Activated CD4-positive, CD25-positive, alpha-beta regulatory T cell (primary cell): Measurements from ENCODE around the gene SHISA7.
"Not testable (repeated sequence)": the region's sequence is repeated elsewhere in the genome, so short reads cannot be mapped to it uniquely, and the experiment has no call there.

ENCODE experiments used
- DNase-seq, 4 experiments: peaks; one replicate each; lab custom pipeline; 2025; lab: John Stamatoyannopoulos, UW

SHISA7 gene

GRCh38 chr19:55463583-55464031, 20.5 kb upstream of the SHISA7 start:
- no peak for DNase-seq

GRCh38 chr19:55462722-55463121, 19.6 kb upstream of the SHISA7 start:
- DNase-seq, result no peak

GRCh38 chr19:55461974-55462626, 19.0 kb upstream of the SHISA7 start:
- DNase-seq, result no peak

- DNase-seq, result peak; percentile 100
Measured at GRCh38 chr19:55461259-55461973, 18.3 kb upstream of the SHISA7 start, which contains the start of gene ISOC2. ISOC2 (minus strand) TSS chr19:55461642; CDS start chr19:55456486, 5,156 bp downstream.

DNA sequence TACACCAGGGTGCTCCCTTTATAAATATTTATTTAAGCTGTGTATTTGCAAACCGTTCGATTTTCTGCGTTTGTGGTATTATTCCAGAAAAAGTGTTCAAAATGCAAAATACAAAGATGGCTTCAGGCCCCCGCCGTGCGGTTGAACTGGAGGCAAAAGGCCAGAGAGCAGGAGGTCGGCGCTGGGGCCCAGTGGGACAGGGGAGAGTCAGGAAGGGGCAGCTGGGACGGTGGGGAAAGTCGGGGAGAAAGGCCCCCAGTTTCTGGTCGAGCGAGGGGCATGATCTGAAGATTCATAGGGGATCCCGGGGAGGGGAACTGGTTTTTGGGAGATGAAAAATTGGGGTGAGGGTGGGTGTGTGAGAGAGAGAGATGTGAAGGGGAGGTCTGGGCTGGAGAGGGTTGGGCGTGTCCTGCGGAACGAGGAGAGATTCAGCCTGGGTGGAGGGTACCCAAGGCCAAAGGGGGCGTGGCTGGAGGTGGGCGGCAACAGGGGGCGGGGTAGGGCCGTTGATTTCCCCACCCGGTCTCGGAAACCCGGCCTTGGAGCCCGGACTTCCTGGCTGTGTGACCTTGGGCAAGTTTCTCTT, 17.7 kb upstream of the SHISA7 start:
- no peak for DNase-seq

GRCh38 chr19:55459950-55460657, 17.0 kb upstream of the SHISA7 start:
- no peak for DNase-seq

DNA sequence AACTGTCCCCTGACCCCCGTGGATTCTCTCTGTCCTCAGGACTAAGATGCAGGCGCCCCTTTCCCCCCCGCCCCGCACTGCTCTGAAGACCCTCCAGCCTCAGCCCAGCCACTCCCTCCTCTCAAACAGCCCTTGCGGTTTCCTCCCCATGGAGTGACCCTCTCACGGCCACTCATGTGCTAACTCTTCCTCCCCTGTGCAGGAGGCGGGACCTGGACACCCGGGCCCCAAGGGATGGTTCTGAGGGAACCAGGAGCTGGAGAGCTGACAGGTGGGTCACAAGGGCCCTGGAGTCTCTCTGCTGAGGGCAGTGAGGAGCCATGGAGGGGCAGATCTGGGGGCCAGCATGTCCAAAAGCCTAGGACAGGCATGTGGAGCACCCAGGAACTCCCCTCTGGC, 16.4 kb upstream of the SHISA7 start:
- no peak for DNase-seq

DNA sequence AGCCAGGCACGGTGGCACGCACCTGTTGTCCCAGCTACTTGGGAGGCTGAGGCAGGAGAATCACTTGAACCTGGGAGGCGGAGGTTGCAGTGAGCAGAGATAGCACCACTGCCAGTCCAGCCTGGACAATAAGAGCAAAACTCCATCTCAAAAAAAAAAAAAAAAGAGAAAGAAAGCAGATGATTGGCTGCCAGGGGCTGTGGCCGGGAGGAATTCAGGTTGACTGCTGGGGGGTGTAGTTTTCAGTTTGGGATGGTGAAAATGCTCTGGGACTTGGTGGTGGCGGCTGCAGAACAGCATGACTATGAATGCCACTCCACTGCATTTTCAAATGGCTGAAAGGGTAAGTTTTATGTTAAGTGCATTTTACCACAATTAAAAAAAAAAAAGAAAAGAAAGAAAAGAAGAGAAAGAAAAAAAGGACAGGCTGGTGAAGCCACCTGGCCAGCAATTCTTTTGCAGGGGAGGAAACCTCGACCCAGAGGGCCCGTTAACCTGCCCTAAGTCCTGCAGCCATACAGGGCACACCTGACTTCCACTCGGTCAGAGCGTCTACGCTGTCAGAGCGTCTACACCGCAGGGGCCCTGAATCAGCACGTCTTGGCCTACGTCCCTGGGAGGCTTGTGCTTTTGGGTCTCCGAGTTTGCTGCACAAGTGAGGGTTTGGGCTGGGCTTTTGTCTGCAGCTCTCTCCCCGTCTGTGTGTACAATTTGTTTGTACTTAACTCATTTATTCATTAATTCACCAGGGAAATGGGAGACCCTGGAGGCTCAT, 14.8 kb upstream of the SHISA7 start:
- DNase-seq, result no peak

DNA sequence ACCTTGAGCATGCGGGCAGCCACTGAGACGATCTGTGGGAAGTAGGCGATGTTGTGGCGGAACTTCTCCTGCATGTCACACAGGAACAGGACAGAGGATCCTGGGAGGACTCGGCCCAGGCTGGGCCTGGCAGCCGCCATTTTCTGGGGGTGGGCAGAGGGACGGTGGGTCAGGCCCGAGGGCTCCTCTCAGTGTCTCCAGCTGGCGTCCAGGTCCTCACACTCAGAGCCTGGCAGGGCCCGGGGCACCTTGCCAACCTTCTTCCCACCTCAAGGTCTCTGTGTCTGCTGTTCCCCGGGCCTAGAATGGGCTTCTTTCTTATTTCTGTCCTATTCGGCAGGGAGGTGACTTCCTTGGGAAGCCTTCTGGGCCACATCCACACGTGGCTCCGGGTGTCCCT, 13.2 kb upstream of the SHISA7 start:
- no peak for DNase-seq

GRCh38 chr19:55455576-55456235, 12.6 kb upstream of the SHISA7 start:
- no peak for DNase-seq

DNA sequence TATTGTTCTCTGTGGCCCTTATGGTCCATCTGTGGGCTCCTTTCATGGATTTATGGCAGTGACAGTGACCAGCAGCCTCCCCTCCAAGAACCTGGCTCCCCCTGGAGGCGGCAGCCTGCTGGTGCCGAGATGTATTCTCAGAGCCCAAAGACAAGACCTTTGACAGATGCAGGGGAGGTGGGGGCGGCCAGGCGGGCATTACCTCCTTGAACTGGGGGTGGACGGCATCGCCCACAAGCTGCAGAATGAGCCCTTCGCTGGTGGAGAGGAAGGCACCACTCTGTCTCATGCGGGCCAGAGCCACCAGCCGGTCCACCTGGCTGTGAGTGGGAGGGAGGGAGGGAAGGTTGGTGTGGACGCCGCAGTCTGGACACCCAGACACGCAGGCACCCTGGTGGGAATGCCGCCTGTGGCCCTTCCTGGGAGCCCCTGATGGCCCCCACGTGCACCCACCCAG, 11.7 kb upstream of the SHISA7 start:
- DNase-seq, result peak in 1 of 4 experiments; percentile 22

DNA sequence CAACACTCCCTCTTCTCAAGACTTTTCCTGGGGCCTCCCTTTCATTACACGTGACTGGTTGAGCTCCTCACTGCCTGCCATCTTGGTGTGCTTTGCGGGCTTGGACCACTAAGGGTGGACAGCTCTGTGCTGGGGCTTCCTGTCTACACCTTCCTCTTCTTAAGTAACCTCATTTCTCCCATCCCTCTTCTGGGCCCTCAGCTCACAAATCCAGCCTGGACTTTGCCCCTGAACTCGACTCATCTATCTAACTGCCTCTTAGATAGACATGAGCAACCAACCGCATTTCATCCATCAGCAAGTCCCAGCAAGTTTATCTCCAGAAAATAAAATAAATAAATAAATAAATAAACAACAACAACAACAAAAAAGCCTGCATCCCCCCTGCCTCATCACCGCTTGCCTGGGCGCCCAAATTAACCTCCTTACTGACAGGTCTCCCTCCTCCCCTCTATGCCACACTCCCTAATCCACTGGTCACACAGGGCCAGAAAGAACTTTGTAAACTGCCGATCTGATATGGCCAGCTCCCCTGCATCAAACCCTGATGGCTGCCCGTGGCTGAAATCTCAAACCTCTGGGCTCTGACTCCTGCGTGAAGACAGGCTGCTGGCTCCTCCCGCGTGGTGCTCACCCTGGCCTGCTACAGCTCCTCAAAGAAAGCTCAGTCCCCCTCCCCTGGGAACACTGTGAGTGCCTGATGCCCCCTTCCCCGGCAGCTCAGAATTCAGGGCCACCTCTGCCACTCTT, 10.6 kb upstream of the SHISA7 start:
- no peak for DNase-seq

DNA sequence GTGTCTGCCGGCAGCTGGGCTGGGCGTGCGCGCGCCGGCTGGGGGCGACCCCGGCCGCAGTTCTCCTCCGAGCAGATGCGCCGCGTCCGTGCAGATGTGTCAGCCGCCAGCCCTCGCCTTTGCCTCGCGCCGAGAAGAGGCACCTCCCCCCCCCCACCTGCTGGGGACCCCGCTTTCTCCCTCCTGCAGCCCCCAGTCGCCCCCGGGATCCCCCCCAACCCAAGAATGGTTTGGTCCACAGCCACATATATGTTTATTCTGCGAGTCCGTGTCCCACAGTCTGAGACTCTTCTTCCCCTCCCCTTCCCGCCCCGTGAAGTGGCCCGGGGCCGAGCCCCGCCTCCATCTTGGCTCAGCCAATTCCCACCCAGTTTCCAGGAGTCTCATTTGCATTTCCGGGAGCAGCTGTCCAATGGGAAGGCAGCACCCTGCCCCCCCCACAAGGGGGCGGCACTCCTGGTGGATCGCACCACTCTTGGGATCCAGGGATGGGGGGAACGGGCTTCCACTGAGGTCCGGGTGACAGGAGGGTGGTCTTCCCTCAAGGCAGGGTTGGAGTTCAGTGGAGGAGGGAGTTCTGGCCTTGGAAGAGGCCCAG, 9.7 kb upstream of the SHISA7 start:
- DNase-seq, result peak in 1 of 4 experiments; percentile 24

DNA sequence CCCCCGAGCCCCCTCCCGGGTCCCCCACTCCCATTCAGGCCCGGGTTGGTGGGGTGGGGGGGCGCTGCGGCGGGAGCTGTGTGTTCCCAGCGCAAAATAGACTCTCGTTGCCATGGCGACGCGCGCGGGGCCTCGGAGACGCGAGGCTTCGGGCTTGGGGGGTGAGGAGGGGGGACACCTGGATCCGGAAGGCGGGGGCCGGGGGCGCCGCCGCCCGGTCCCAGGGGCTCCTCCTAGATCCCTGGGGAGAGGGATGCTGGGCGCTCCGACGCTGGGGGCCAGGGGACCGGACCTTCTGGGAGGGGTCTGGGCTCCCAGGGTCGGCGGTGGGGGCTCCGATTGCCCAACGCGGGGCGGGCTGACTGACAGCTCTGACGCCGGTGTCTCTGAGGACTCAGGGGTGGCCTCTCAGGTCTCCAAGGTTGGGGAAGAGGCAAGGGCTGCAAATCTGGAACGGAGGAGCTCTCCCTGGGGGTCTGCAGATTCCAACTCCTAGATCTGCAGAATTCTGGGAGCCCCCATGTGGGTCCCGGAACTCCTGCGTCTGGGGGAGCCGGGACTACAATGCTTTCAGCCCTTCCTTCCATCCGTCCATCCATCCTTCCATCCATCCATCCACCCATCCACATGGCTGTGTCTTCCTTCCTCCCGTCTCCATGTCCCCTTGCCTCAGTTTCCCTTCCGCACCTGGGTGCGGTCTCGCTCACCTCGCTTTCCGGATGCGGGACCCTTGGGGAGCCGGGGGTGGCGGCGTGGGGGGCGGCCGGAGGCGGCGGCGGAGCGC, 9.1 kb upstream of the SHISA7 start:
- DNase-seq, result no peak

DNA sequence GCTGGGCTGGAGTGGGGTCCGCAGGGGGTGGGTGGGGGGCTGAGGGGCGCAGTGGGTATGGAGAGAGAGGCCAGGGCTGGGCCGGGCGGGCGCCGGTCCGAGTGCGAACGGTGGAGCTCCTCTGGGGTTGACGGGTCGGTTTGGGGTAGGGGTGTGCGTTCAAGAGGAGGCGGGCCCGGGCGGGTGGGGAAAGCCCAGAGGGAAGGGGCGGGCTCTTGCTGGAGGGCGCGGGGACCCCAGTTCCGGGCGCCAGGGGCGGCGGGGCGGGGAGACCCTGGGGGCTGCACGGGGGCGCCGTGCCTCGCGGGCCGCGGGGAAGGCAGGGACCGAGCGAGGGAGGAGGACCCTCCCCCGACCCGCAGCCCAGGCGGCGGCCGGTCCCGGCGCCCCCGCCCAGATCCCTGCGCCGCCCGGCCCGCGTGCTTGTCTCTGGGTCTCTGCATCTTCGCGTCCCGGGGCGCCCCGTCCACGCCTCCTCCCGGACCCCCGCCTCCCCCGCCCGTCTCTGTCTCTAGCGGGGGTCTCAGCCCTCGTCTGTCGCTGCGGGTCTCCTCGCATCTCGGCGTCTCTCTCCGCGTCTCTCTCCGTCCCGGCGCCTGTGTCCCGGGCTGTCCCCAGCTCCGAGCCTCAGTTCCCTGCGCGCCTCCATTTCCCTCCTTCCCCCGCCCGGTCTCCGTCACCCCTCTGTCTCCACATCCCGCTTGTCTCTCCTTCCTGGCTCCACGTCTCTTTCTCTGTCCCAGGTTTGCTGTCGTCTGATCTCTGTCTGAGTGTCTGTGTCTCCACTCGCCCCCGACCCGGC, 8.3 kb upstream of the SHISA7 start:
- DNase-seq, result no peak

- no peak for DNase-seq
Measured at GRCh38 chr19:55449469-55449868, 6.4 kb upstream of the SHISA7 start.

DNA sequence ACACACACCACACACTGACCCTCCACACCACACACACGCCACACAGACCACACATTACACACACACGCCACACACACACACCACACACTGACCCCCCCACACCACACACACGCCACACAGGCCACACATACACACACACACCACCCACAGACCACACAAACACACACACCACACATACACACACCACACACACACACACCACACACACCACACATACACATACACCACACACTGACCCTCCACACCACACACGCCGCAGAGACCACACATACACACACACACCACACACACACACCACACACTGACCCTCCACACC, 5.0 kb upstream of the SHISA7 start:
- DNase-seq, result not testable (repeated sequence)

DNA sequence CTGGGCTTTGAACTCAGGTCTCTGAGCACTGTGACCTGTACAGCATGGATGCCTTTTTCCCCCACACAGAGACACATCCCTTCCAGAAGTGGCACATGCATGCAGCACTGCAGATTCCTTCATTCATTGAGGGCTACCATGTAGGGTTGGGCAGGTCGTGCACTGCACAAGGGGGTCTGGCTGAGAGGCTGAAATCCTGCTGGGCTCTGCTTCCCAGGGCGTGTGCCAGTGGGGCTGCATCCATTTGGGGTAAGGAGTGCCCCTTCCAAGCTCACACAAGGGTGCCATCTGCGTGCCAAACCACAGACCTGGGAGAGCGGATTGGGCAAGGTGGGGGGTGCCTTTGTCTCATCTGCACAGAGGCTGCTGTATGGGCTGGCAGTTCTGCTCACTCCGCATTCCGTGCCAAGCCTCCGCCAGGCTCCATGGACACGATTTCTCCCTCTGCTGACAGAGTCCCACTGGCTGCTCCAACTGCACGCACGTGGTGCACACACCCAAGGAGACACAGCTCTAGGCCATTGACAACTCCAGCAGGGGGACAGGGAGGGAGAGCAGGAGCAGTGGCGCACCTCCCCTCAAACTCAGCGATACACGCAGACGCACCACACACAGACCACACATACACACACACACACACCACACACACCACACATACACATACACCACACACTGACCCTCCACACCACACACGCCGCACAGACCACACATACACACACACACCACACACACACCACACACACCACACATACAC, 4.5 kb upstream of the SHISA7 start:
- DNase-seq, result no peak
